HG02852 (cell line): ENCODE measurements around the gene TSC22D1.

Experiments
- ATAC-seq: cut with Tn5 transposase; IDR thresholded peaks from one replicate; pipeline ENCODE4 v1.9.1; 2021; ENCODE audit warnings: mild to moderate bottlenecking, moderate library complexity; ENCODE audit not compliant: unreplicated experiment

The TSC22D1 gene

DNA sequence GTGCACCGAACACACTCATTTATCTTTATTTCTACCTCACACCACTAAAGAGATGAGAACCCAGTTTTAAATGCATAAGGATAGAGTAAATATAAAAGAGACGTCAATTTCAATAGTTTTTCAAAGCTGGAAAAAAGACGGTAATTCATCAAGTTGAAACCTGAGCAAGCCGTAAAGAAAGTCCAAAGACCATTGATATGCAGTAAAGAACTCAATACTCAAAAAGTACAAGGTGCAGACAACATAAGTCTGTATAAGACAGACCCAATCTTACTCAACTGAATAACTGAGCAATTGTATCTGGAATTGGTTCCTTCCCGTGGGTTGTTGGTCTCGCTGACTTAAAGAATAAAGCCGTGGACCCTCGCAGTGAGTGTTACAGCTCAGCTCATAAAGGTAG lies 120.4 kb downstream of the TSC22D1 start:
- no peak for ATAC-seq

DNA sequence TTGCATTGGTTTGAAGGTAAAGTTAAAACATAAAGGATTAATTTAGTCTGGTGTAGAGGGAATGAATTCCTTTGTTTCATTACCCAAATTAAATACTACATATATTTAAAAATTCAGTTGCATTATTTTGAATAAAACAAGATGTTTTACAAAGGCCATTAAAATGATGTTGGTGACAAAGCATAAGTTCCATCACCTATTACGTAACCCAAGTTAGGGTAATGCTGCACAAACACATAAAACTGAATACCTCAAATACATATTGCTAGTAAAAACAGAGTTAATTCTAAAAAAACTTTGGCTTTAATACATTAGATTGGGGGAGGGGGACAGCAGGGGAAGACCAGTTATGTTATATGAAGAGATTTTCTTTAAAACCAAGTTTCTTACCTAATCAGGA lies 122.2 kb downstream of the TSC22D1 start:
- no peak for ATAC-seq

DNA sequence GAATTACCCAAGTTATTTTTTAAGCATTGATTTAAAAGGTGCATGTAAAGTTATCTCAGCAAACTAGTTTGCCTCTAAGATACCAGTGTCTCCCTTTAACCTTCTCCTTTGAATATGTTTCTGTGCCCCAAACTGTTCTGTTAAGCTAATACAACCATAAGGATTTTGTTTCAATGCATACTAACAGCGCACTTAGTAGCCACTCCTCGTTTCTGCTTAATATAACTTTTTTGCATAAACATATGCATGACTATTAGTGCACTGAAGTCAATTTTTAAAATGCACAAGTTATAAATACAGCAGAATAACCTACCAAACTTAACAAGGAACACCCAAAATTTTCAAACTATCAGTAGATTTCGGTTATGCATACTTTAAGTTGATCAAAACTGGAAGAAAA lies 123.1 kb downstream of the TSC22D1 start:
- ATAC-seq = no peak

DNA sequence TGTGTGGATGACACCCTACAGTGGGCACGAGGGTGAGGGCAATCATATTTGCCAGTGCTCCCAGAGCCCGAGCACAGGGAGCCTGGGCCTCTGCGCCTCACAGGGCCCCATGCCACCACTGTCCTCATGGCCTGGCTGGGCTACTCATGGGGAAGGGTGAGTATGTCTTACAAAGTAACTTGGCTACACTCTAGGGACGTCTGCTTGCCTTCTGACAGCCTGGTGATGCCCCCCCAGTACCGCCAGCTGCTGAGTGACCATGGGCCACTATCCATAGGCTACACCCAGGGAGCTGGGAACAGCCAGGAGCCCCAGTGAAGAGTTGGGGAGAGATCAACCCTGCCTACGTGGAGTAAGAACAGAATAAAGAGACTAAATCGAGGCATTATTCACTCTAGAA lies 123.7 kb downstream of the TSC22D1 start:
- no peak for ATAC-seq

DNA sequence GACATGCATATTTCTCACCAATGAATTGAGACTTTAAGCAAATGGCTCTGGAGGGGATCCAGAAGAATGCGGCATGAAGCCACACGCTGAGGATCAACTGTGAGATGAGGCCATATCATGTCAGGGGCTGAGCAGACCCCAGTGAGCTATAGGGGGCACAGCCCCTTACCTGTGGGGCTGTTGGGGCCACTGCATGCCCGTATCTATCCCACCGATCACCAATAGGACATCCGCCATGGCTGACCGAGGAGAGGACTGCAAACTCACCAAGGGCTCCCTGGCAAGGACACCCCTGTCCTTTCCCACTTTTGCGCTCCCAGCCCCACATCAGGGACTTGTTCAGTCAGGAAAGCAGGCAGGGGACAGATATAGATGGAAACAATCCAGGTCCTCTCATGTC lies 124.5 kb downstream of the TSC22D1 start:
- ATAC-seq = no peak

DNA sequence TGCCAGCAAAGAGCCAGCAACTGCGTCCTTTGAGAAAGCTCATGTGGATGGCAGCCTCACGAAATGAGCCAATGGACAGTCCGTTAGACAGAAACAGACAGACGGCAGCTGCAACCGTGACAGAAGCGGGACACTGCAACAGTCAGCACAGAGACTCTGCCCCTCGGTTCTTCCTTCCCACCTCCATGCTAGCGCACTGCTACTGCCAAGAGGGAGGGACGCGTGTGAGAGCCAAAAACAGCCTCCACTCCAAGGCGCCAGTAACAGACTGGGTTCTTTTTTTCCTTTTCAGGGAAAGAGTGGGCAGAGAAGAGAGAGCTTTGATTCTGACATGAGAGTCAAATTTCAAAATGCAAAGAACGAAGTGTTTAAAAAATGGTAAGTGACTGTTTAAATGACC lies 125.0 kb downstream of the TSC22D1 start:
- ATAC-seq = no peak

DNA sequence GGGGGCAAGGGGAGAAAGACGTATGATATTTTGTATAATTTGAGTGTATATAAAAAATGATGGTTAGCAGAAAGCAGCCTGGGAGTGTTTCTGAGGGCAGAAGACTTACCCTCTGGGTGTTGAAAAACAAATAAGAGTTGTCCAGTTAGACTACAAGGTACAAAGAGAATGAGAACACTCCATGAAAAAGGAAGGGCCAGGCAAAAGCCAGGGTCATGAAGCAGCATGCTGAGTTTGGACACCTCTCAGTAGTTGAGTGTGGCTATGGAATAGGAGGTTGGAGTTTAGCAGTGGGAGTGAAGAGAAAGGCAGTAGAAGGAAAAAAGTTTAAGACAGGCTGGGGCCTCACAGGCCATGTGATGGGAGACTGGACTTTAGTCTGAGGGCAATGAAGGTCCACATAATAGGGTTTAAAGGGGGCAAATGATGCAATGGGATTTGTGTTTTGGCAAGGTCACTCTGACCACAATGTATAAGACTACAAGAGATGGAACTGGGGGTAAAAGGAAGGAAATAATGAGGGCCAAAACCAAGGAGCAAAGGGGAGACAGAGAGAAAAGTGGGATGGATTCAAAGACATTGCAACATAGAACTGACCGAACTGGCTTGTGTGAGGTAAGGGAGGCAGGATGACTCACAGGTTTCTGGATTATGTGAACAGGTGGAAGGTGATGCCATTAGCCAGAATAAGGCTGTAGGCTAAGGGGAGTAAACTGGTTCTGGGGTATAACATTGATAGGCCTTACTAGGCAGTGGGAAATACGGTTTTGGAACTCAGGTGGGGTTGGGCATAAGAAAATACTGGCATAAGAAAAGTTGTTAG lies 125.9 kb downstream of the TSC22D1 start:
- no peak for ATAC-seq

DNA sequence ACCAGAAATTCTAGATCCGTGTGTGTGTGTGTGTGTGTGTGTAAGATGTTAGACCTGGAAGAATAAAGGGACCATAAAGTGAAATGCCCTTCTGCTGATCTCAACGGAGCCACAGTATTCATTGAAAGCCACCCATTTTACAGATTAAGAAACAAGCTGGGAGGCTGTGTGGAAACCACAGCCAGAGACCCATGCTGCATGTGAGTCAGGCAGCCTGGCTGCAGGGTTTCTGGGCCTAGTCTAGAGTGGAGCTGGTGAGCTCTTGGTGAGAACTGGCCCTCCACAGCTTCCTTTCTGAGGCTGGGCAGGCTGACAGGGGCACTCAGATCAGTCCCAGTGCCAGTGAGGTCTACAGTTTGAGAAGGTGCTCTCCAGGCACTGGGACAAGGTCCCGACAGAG lies 127.3 kb downstream of the TSC22D1 start:
- ATAC-seq = no peak

DNA sequence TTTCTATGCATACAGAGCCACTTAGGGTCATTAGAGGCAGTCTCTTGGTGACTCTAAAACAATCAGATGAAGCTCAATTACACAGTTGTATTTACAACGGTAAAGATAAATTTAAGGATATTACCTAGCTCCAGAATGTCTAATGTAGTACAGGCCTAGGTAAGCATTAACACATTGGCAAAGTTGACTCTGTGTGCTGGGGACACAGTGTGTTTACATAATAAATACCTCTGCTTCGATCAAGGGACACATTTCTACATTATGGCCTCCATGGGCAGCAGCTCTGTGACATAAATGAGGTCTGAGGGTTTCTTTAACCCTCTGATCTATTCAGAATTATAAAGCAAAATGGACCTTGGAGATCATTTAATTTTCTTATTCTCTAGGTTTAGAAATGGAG lies 127.8 kb downstream of the TSC22D1 start:
- ATAC-seq = no peak

DNA sequence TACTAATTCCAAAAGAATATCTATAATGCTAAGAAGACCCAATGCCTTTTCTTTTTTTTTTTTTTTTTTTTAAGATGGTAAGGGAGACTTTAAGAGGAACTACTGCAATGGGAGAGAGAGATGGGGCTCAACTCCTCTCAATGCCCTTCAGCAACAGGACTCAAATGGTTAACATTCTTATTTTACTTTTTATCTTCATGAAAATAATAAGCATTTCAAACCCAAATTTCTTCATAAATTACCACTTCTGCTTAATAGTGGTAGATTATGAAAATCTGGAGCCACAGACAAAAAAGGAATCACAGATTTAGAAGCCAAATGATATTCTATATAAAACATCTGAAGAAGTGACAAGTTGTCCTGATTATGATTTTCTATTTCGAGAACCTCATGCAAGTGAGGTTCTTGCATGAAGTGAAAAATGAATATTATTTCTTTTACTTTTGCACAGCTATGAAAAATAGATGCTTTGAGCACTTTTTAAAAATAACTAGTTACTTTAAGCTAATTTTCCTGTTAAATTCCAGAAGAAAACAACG lies 128.3 kb downstream of the TSC22D1 start:
- no peak for ATAC-seq

DNA sequence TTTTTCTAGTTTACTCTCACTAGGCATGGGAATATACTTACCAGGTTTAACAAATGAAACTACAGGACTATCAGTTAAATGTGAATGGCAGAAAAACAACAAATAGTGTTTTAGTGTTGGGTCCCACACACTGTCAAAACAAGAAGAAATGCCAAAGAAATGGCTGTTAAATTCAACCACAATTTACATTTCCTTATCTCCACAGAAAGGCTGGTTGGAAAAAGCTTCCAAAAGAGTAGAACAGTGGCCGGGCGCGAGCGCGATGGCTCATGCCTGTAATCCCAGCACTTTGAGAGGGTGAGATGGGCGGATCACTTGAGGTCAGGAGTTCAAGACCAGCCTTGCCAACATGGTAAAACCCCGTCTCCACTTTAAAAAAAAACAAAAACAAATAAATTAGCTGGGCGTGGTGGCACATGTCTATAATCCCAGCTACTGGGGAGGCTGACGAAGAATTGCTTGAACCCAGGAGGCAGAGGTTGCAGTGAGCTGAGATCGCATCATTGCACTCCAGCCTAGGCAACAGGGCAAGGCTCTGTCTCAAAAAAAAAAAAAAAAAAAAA lies 136.0 kb downstream of the TSC22D1 start:
- ATAC-seq = no peak

DNA sequence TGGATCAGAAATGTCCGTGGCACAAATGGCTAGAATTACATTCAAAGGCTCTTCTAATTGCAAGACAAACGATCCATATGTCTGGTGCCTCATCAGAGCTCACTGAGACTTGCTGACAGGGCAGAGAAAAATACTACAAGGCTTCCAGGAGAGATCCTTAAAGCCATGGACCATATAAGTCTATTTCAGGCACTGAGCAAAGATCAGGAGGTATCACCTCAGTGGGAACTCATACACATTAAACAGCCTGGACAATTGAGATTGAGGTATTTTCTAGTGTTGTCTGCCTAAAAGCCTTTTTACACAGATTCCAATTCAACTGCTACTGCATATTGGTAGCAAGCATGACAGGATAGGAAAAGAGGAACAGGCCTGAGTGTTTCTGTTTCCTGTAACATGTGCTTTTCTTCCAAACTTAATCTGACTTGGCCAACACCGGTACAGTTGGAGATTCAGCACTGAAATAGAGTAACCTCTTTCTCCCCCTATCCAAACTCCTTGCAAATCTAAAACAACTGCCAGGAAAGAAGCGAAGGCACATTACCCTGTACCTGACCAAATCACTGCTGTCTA lies 136.6 kb downstream of the TSC22D1 start:
- ATAC-seq = no peak

DNA sequence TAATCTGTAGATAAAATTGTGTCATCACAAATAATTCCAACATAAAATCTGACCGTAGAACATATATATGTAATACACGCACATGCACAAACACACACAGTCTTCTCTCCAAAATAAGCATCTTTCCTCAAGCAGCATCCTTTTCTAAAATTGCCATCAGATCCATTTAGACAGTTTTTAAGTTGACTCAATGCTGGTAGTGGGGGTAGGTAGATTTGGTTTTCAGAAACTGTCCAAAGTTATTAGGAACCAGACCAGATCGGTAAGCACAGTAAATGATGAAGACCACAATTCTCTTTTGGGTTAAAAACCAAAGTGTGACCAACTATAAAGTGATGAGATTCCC lies 137.9 kb downstream of the TSC22D1 start:
- no peak for ATAC-seq

DNA sequence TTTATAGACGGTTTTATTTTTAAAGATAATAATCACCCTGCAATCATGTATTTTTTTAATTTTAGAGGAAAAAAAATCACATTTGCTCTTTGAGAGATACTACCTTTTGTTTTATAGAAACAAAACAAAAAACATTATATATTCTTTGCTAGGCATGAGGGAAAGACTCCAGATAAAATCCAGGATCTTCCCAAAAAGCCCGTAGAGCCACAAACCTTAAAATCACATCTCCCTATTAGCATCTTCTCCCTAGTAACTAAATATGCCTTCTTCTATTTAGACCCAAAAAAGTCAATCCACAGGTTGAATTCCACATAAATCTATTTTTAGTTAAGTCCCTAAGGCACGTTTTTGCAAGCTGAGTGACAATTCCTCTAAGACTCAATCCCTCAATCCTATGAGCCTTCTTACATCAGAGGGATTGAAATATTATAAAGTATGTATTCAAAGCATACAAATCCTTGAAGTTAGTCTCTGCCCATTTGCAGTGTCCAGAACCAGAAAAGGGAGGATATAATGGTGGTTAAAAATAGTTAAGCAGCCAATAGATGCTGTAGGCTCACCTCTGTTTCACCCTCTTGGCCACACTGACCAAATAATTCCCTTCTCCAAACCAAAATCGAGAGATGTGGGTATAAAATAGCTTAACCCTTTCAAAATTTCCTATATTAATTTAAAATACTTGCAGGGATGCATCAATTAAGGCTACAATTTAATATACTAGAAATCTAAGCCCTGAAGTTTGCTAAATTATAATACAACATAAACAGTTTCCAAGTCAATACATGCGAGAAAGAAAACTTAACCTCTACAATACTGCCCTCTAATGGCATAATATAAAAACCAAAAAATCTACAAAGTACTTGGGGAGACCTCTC lies 138.5 kb downstream of the TSC22D1 start:
- no peak for ATAC-seq

DNA sequence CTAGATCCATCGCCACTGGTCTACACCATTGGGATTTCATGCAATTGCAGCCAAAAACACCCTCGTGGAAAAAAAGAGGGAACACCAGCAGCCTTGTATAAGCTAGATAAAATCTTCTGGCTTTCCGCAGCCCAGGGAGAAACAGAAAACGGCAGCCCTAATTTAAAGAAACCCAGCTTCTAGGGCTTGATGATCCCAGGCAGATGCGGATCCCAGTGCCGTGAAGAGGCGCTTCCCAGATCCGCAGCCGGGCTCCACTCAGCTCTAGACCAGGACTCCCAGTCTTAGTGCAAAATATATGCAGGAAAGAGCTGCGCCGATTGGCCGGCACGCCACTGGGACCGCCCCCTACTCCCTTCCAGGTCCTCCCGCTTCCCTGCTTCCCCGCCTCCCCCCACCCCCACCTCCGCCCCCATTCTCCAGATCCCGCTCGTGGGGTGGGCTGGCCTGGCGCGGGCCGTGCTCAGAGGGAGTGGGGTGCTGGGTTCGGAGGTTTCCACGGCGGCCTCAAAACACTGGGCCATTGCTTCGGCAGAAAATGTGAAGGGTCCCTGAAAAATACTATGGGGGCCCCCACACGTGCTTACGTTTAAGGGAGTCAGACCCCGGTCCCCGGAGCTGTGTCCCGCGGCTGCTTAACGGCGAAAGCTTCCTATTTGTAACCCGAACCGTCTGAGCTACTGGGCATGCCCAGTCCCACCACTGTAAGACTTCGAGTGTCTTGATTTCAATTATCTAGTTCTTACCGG lies 139.4 kb downstream of the TSC22D1 start:
- ATAC-seq = peak; percentile 54

DNA sequence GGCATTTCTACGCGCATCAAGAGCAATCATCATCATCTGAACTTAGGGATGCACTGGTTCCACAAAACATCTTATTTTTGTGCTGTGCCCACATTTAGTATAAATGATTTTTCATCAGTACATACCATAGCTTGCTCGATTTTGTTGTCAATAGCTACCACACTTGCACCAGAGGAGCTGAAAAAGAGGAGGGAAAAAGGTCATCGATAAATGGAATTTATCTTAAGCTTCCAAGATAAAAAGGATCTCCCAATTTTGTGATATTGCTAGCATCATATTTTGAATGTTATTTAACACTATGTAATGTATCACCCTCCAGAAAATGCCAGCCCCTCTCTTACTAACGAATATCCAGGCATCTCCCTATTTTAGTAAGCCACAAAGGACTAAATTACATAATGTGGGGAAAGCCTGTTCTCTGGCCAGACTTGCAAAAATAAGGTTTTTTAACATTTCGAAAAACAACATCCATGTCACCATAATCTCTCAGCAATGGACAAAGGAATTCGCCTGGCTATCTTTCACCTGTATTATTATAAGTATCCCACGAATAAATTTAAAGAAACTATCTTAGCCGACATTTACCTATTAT lies 140.1 kb downstream of the TSC22D1 start:
- no peak for ATAC-seq

DNA sequence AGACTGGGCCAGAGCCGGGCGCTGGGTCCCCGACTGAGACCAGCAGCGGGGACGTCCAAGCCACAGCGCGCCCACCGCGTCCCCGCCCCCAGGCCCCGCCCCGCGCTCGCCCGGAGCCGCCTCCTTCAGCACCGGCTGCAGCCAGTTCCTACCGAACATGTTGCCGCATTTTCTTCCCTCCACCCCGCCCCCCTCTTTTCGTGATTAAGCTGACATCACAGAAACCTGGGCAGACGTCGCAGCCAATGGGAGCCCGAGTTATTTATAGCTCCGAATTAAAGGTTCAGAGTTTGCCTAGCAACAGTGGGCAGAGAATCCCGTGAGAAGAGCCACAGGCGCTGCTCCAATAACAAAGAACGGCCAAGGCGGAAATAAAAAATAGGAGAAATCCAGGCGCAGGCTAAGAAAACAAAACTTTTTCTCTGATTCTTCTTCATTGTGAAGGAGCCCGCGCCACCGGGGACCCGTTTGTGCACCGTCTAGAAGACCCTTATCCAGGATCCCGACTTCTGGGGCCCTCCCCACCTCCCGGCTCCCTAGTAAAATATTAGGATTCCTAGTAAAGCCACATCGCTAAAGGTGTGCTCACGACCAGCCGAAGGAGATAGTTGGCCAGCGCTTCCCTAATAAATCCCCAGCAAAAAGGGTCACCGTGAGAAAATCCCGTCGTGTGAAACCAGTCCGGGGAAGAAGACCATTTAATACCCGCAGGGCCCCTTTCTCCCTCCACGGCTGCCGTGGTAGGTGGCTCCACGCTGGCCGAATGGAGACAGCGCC lies 140.8 kb downstream of the TSC22D1 start:
- ATAC-seq = peak; percentile 62

DNA sequence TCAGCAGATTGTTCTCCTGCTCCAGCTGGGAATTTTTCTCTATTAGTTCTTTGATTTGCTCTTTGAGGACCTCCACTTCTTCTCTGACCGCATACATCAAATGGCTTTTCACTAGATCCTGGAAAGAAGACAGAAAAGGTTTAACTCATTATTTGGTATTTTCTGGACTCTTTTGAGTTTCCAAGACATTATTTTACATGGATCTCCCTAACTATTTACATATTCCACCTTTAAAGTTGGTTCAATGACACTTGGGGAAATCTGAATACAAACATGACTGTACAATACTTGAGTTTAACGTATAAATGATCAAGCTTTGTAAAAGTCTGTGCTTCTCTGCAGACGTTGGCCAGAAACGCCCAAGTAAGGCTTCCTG lies 141.4 kb downstream of the TSC22D1 start:
- no peak for ATAC-seq
